ENCODE results near the gene FXN. TPM values are rescaled to one million over a fixed set of nuclear protein-coding genes. Genes with fewer than 3 reads are reported as not detected.
"Not testable (repeated sequence)": the region's sequence is repeated elsewhere in the genome, so short reads cannot be mapped to it uniquely, and the experiment has no call there.

The FXN gene
- 10 to 100 TPM; 17.2 to 20.9 (median 17.9) TPM for polyA plus RNA-seq (ENCODE audit: insufficient read length in 3 of 3)
- long read RNA-seq, donor 1, full-length matches to known transcripts, result 13 of 13 reads
- long read RNA-seq, donor 1, partial matches to known transcripts, result 0 of 13 reads
- long read RNA-seq, donor 1, other reads (novel, unspliced or antisense), result 0 of 13 reads
- long read RNA-seq, donor 2, full-length matches to known transcripts, result 11 of 11 reads
- long read RNA-seq, donor 2, partial matches to known transcripts, result 0 of 11 reads
- long read RNA-seq, donor 2, other reads (novel, unspliced or antisense), result 0 of 11 reads
- long read RNA-seq, donor 3, full-length matches to known transcripts, result 10 of 15 reads
- long read RNA-seq, donor 3, partial matches to known transcripts, result 5 of 15 reads
- long read RNA-seq, donor 3, other reads (novel, unspliced or antisense), result 0 of 15 reads
- long read RNA-seq, donor 4, full-length matches to known transcripts, result 11 of 11 reads
- long read RNA-seq, donor 4, partial matches to known transcripts, result 0 of 11 reads
- long read RNA-seq, donor 4, other reads (novel, unspliced or antisense), result 0 of 11 reads
- long read RNA-seq, donor 5, full-length matches to known transcripts, result 7 of 7 reads
- long read RNA-seq, donor 5, partial matches to known transcripts, result 0 of 7 reads
- long read RNA-seq, donor 5, other reads (novel, unspliced or antisense), result 0 of 7 reads
- long read RNA-seq, donor 6, full-length matches to known transcripts, result 13 of 13 reads
- long read RNA-seq, donor 6, partial matches to known transcripts, result 0 of 13 reads
- long read RNA-seq, donor 6, other reads (novel, unspliced or antisense), result 0 of 13 reads
- long read RNA-seq, donor 7, full-length matches to known transcripts, result 9 of 9 reads
- long read RNA-seq, donor 7, partial matches to known transcripts, result 0 of 9 reads
- long read RNA-seq, donor 7, other reads (novel, unspliced or antisense), result 0 of 9 reads
- long read RNA-seq, donor 8, full-length matches to known transcripts, result 4 of 4 reads
- long read RNA-seq, donor 8, partial matches to known transcripts, result 0 of 4 reads
- long read RNA-seq, donor 8, other reads (novel, unspliced or antisense), result 0 of 4 reads
- long read RNA-seq, donor 9, full-length matches to known transcripts, result 13 of 13 reads
- long read RNA-seq, donor 9, partial matches to known transcripts, result 0 of 13 reads
- long read RNA-seq, donor 9, other reads (novel, unspliced or antisense), result 0 of 13 reads
- long read RNA-seq, donor 10, full-length matches to known transcripts, result 14 of 14 reads
- long read RNA-seq, donor 10, partial matches to known transcripts, result 0 of 14 reads
- long read RNA-seq, donor 10, other reads (novel, unspliced or antisense), result 0 of 14 reads
- long read RNA-seq, donor 11, full-length matches to known transcripts, result 7 of 7 reads
- long read RNA-seq, donor 11, partial matches to known transcripts, result 0 of 7 reads
- long read RNA-seq, donor 11, other reads (novel, unspliced or antisense), result 0 of 7 reads
- long read RNA-seq, donor 12, full-length matches to known transcripts, result 12 of 12 reads
- long read RNA-seq, donor 12, partial matches to known transcripts, result 0 of 12 reads
- long read RNA-seq, donor 12, other reads (novel, unspliced or antisense), result 0 of 12 reads
- long read RNA-seq, donor 13, full-length matches to known transcripts, result 5 of 5 reads
- long read RNA-seq, donor 13, partial matches to known transcripts, result 0 of 5 reads
- long read RNA-seq, donor 13, other reads (novel, unspliced or antisense), result 0 of 5 reads
- long read RNA-seq, donor 14, result 0 reads
- long read RNA-seq, donor 15, full-length matches to known transcripts, result 9 of 9 reads
- long read RNA-seq, donor 15, partial matches to known transcripts, result 0 of 9 reads
- long read RNA-seq, donor 15, other reads (novel, unspliced or antisense), result 0 of 9 reads
- long read RNA-seq, donor 16, full-length matches to known transcripts, result 17 of 17 reads
- long read RNA-seq, donor 16, partial matches to known transcripts, result 0 of 17 reads
- long read RNA-seq, donor 16, other reads (novel, unspliced or antisense), result 0 of 17 reads

- DNase-seq, result peak; percentile 83
Observed at GRCh38 chr9:69035438-69036308, at the start of gene FXN. FXN (plus strand) TSS chr9:69035752; CDS start chr9:69035783, 31 bp downstream.

- not testable (repeated sequence) for DNase-seq
Observed at GRCh38 chr9:68986949-68987348, 48.6 kb upstream of the FXN start.

- DNase-seq, result no peak
Observed at GRCh38 chr9:68991457-68991856, 44.1 kb upstream of the FXN start.

GRCh38 chr9:68995776-68996175 lies 39.8 kb upstream of the FXN start:
- no peak for DNase-seq

GRCh38 chr9:68996462-68996861 lies 39.1 kb upstream of the FXN start:
- DNase-seq, result no peak

- DNase-seq, result no peak
Observed at GRCh38 chr9:68997666-68998065, 37.9 kb upstream of the FXN start.

GRCh38 chr9:68998385-68998784 lies 37.2 kb upstream of the FXN start:
- DNase-seq, result no peak

GRCh38 chr9:68998812-68999211 lies 36.7 kb upstream of the FXN start:
- no peak for DNase-seq

- peak; percentile 73 for DNase-seq
Observed at GRCh38 chr9:68999393-69000105, 36.0 kb upstream of the FXN start.

- no peak for DNase-seq
Observed at GRCh38 chr9:69001921-69002320, 33.6 kb upstream of the FXN start.

GRCh38 chr9:69003051-69003450 lies 32.5 kb upstream of the FXN start:
- no peak for DNase-seq

- DNase-seq, result no peak
Observed at GRCh38 chr9:69004836-69005235, 30.7 kb upstream of the FXN start.

- DNase-seq, result no peak
Observed at GRCh38 chr9:69009708-69010107, 25.8 kb upstream of the FXN start.

- no peak for DNase-seq
Observed at GRCh38 chr9:69012696-69013381, 22.7 kb upstream of the FXN start.

GRCh38 chr9:69013382-69013727 lies 22.2 kb upstream of the FXN start:
- no peak for DNase-seq

- no peak for DNase-seq
Observed at GRCh38 chr9:69014013-69014412, 21.5 kb upstream of the FXN start, which contains the start of gene PRKACG. PRKACG (minus strand) TSS chr9:69014113; CDS start chr9:69014092, 21 bp downstream.

- no peak for DNase-seq
Observed at GRCh38 chr9:69016191-69017096, 19.1 kb upstream of the FXN start.
